Measurements from ENCODE around the gene NBPF3. TPM values are rescaled to one million over a fixed set of nuclear protein-coding genes. Genes with fewer than 3 reads are reported as not detected.

The NBPF3 gene
- total and polyA plus RNA-seq, 8 donors = 1.1 to 42.8 (median 10.1) TPM

DNA sequence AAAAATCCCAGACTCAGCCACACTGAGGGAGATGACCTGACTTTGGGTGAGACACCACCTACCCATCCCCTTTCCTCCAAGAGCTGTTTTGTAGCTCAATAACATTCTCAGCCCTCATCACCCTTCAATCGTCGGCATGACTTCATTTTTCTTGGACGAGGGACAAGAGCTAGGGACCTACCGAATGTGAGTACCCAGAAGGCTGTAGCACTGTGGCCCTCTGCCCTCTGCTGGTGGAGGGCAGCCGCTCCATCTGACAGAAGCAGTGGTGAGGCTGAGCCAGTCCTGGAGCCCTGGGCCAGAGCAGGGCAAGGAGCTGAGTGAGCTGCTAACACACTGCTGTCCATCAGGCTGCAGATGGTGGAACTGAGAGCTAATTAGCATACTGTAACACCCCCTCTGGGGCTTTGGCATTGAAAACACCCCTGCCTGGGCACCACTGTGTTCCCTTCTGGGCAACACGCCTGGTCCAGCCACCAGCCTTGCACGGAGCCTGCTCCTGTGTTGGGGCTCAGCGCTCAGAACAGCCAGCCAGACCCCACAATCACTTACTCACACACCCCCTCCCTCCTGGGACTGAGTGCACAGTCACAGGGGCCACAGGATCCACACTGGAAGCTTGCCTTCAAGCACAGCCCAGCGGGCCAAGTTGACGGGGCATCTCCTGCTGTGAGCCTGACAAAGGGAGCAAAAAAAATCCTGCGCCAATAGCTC, 51.0 kb downstream of the NBPF3 start:
- no peak for TF ChIP-seq POLR2A (IDR thresholded peaks at IDR 0.05)
- TF ChIP-seq EP300 (IDR thresholded peaks at IDR 0.05) = no peak
- TF ChIP-seq, protein P1, sequence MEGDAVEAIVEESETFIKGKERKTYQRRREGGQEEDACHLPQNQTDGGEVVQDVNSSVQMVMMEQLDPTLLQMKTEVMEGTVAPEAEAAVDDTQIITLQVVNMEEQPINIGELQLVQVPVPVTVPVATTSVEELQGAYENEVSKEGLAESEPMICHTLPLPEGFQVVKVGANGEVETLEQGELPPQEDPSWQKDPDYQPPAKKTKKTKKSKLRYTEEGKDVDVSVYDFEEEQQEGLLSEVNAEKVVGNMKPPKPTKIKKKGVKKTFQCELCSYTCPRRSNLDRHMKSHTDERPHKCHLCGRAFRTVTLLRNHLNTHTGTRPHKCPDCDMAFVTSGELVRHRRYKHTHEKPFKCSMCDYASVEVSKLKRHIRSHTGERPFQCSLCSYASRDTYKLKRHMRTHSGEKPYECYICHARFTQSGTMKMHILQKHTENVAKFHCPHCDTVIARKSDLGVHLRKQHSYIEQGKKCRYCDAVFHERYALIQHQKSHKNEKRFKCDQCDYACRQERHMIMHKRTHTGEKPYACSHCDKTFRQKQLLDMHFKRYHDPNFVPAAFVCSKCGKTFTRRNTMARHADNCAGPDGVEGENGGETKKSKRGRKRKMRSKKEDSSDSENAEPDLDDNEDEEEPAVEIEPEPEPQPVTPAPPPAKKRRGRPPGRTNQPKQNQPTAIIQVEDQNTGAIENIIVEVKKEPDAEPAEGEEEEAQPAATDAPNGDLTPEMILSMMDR (IDR thresholded peaks at IDR 0.05) = peak in 5 of 7 experiments; percentile 11 to 44 (median 16)
- no peak for TF ChIP-seq POLR2AphosphoS5 (IDR thresholded peaks at IDR 0.05)
- intact Hi-C loops (cut with DNase I; ENCODE audit: low total_unique reads) = no loop called here
- 71 to 88% (median 84%) methylated on average over 8 to 11 of the region's 11 CpGs for WGBS, 5 donors
- DNase-seq = peak in 1 of 2 donors; percentile 30
- Histone ChIP-seq H3K27ac (no peak overlapping the region), H3K4me3 (no peak overlapping the region), H3K9me3 (no peaks in the 10 kb centered on the region), H3K27me3 (peaks cover 0 to 35% (median 0%) of the 10 kb centered on the region in 3 donors), H3K4me1 (no peaks in the 10 kb centered on the region), H3K36me3 (no peaks in the 10 kb centered on the region)

DNA sequence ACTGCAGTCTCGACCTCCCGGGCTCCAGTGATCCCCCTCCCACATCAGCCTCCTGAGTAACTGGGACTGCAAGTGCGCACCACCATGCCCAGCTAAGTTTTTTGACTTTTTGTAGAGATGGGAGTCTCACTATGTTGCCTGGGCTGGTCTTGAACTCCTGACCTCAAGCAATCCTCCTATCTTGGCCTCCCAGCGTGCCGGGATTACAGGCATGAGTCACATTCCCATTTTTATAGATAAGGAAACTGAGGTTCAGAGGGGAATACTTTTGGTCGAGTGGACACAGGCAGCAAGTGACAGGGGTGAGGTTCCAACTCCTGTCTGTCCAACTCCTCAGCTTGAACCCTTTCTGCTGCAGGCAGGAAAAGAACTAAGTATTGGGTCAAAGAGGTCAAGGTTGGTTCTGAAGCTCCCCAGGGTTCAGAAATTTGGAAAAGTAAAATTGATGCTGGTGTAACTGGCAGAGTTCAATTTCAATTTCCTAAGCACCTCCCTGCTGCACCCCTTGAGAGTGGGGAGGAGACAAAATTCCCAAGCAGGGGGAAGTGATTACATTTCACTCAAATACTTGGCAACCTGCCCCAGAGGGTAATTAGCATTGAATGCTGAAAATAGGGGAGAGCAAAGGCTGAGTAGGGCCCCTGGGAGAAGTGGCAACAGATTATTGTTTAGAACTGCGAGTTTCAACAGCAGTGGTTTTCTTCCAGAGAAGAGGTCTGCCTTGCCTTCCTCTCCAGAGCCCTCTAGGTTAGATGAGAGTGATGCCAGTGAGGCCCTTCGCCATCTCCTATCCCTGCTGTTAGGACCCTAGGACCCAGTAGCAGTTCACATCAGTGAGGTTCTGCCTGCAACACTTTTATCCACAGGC, 51.8 kb downstream of the NBPF3 start:
- TF ChIP-seq EP300 (IDR thresholded peaks at IDR 0.05) (no peak), POLR2AphosphoS5 (IDR thresholded peaks at IDR 0.05) (no peak), POLR2A (IDR thresholded peaks at IDR 0.05) (no peak)
- TF ChIP-seq, protein P1 (IDR thresholded peaks at IDR 0.05) = no peak
- H3K27me3 ChIP-seq = peaks cover 0 to 35% (median 0%) of the 10 kb centered on the region in 3 donors
- H3K9me3 ChIP-seq = no peaks in the 10 kb centered on the region
- intact Hi-C loops (cut with DNase I; ENCODE audit: low total_unique reads) = no loop called here
- 49 to 58% (median 53%) methylated on average over 8 of the region's 8 CpGs for WGBS, 5 donors
- peak in 1 of 2 donors; percentile 66 for DNase-seq
- H3K27ac ChIP-seq = no peak overlapping the region
- H3K36me3 ChIP-seq = no peaks in the 10 kb centered on the region
- no peak overlapping the region for H3K4me3 ChIP-seq
- no peaks in the 10 kb centered on the region for H3K4me1 ChIP-seq

DNA sequence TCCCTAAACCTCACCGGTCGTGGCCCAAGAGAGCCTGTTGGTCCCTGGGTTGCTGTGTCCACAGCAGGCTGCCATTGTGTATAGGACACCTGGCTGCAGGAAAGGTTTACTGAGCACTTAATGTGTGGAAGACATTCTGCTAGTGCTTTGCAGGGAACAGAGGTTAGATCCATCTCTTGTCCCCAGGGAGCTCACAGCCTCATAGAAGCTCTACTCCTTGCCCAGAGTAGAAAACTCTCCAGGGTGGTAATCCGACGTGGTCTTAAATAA, 52.4 kb downstream of the NBPF3 start:
- DNase-seq = no peak
- Histone ChIP-seq H3K4me3 (no peak overlapping the region), H3K36me3 (no peaks in the 10 kb centered on the region), H3K9me3 (no peaks in the 10 kb centered on the region), H3K27ac (no peak overlapping the region), H3K27me3 (peaks cover 0 to 31% (median 0%) of the 10 kb centered on the region in 3 donors), H3K4me1 (no peaks in the 10 kb centered on the region)
- intact Hi-C loops (cut with DNase I; ENCODE audit: low total_unique reads) = no loop called here
- 50 to 63% (median 53%) methylated on average over 4 of the region's 4 CpGs for WGBS, 5 donors
- TF ChIP-seq EP300 (IDR thresholded peaks at IDR 0.05) (no peak), POLR2AphosphoS5 (IDR thresholded peaks at IDR 0.05) (no peak), POLR2A (IDR thresholded peaks at IDR 0.05) (no peak)
- TF ChIP-seq, protein P1 (IDR thresholded peaks at IDR 0.05) = no peak

DNA sequence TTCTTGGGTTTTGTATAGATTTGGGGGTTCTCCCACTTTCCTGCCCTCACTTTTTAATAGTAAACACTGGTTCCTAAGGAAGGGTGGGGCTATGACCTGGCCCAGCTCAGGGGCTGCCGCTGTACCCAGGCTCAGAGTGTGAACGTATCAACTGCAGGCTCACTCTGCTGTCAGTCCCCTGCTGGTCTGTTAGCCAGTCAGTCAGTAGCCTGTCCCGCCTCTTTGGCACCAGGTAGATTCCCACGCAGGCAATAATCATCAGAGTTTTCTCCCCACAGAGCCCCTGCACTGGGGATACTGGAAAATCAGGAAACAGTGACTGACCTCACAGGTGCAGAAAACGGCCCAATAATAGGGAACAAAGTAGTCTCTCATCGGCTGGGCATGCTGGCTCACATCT, 54.3 kb downstream of the NBPF3 start:
- 66 to 76% (median 72%) methylated on average over 6 of the region's 6 CpGs for WGBS, 5 donors
- Histone ChIP-seq H3K36me3 (no peaks in the 10 kb centered on the region), H3K4me3 (no peak overlapping the region), H3K27ac (no peak overlapping the region), H3K4me1 (no peaks in the 10 kb centered on the region), H3K9me3 (no peaks in the 10 kb centered on the region), H3K27me3 (peaks cover 0 to 16% (median 0%) of the 10 kb centered on the region in 3 donors)
- DNase-seq = no peak
- intact Hi-C loops (cut with DNase I; ENCODE audit: low total_unique reads) = no loop called here
- TF ChIP-seq, protein P1 (IDR thresholded peaks at IDR 0.05) = no peak
- TF ChIP-seq EP300 (IDR thresholded peaks at IDR 0.05) (no peak), POLR2A (IDR thresholded peaks at IDR 0.05) (no peak), POLR2AphosphoS5 (IDR thresholded peaks at IDR 0.05) (no peak)
